Activated gamma-delta T cell (primary cell): Measurements from ENCODE around the gene KRT38.
"Not testable (repeated sequence)": the region's sequence is repeated elsewhere in the genome, so short reads cannot be mapped to it uniquely, and the experiment has no call there.

Source experiments
- DNase-seq: peaks from one replicate; lab custom pipeline; 2025; lab: John Stamatoyannopoulos, UW

Gene KRT38

DNA sequence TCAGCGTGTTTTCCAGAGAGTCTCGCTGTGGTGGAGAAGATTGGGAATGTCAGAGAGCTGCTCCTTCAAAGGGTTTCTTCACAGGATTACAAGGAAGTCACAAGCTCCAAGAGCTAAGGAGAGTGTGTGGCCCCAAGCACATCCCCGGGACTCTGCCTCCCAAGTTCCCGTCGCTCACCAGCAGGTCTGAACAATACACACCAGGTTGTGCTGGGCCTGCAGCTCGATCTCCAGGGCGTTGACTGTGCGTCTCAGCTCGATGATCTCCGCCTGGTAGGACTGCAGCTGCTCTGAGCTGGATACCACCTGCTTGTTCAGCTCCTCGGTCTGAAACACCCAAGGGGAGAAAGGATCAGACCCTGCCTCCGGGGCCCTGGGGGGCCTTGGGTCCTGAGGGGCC, 45.7 kb downstream of the KRT38 start:
- DNase-seq, result not testable (repeated sequence)

GRCh38 chr17:41394254-41394996, 46.4 kb downstream of the KRT38 start:
- DNase-seq, result no peak

- DNase-seq, result no peak
Observed at GRCh38 chr17:41393826-41394225, 47.0 kb downstream of the KRT38 start.

DNA sequence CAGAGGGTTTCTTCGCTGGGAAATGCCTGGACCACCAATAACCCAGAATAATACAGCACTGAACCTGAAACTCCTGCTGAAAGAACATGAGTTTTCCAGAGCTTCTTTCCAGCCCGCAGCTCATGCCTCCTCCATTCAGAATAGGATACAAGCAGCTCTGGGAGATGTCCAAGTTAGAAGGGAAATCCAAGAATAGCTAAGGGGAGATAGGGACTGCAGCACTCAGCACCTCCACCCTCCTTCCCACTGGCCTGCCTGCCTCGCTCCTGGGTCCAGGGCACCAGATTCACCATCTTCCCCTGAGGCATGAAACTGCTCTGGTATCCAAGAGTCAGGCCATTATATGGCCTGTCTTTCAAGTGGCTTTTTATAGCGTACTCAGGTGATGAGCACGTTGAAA, 47.5 kb downstream of the KRT38 start:
- DNase-seq, result no peak

- DNase-seq, result no peak
Observed at GRCh38 chr17:41392278-41392677, 48.5 kb downstream of the KRT38 start.

DNA sequence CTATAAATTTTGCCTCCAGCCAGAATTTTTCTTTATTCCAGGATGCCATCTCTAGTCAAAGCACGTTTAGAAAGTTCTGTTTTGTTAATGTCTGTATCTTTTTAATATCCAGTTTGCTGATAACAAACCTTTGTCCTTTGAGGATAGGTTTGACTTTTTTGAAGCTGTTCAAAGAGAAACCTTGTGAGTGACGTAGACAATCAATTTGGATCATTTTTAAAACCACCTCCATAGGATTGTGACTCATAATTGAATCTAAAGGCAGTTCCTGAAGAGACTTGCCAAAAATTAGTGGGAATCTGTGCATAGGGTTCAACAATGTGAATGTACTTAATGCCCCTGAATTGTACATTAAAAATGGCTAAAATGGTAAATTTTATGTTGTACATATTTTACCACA, 49.2 kb downstream of the KRT38 start:
- no peak for DNase-seq

- DNase-seq, result no peak
Observed at GRCh38 chr17:41390411-41390938, 50.3 kb downstream of the KRT38 start.

DNA sequence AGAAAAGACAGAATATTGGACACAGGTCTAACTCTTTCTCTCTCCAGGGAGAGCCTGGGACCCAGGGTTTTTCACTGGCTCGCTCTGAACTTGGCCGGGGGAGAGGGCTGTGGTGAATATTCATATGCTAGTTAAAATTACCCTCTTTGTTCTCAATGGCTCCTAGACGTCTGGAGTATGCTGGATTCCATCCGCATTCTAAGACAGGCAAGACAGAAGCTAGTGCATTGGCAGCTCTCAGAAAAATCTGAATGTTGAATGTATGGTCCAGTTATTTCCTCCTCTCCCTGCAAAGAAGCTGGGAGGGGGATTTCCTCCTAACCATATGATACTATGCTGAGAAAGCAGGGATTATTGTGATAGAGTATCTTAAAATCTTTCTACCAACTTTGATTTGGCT, 53.1 kb downstream of the KRT38 start:
- no peak for DNase-seq

- DNase-seq, result no peak
Observed at GRCh38 chr17:41386227-41386626, 54.6 kb downstream of the KRT38 start.
